MV-4-11 (cell line): ENCODE measurements around the gene HSPE1.
"Not testable (repeated sequence)": the region's sequence is repeated elsewhere in the genome, so short reads cannot be mapped to it uniquely, and the experiment has no call there.

Experiments
- DNase-seq: peaks from one replicate; lab custom pipeline; 2025; lab: John Stamatoyannopoulos, UW

HSPE1 gene

DNA sequence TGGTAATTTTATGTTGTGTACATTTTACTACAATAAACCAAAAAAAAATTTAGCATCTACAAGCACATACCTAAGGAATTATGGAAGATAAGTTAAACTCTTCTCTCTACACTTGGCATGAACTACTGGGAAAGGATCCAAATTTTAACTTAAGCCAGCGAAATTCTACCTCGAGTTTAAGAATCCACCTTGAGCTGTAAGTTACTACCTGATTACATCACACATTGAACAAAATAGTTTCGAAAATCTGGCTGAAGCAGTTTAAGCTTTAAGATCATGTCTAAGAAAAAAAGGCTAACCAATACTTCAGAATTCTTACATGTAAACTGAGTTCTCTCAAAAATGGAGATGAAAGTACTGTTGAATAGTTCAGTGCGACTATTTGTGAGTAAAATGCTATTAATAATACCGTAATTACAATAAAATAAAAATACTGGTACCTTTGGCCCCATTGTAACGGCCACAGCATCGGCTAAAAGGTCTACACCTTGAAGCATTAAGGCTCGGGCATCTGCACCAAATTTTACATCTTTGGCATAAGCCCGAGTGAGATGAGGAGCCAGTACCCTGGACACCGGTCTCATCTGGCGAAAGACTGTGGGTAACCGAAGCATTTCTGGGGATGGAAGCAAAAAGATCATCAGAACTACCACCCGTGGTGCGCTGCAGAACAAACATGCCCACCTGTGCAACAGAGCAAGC lies 1.8 kb upstream of the HSPE1 start:
- no peak for DNase-seq

DNA sequence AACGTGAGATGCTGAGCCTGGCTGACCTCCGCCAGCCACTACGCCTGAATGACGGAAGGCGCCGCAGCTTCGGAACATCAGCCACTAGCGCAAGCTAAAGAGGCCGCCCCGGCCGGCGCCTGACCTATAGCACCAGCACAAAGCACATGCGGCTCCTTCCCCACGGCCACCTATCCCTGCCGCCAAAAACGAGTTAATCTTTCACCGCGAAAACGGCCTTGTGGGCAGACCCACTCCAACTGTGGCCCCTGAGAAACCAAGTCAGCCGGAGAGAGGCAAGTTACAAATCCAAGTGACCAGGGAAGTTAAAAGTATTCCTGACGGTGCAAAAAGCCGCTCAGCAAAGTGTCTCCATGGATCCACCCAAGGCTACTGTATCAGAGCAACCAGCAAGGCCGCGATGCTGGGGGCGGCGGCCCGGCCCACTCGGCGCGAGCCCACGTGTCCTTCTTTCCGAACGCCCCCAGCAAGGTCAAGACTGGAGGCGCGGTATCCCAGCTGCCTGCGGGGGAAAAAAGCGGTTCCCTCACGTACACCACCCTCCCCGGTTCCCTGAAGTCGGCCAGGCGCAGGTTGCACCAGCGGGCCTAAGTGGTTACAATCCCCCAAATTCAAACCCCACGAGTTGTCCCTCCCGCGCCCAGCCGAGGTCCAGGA lies 1.1 kb upstream of the HSPE1 start:
- DNase-seq: peak; percentile 26

DNA sequence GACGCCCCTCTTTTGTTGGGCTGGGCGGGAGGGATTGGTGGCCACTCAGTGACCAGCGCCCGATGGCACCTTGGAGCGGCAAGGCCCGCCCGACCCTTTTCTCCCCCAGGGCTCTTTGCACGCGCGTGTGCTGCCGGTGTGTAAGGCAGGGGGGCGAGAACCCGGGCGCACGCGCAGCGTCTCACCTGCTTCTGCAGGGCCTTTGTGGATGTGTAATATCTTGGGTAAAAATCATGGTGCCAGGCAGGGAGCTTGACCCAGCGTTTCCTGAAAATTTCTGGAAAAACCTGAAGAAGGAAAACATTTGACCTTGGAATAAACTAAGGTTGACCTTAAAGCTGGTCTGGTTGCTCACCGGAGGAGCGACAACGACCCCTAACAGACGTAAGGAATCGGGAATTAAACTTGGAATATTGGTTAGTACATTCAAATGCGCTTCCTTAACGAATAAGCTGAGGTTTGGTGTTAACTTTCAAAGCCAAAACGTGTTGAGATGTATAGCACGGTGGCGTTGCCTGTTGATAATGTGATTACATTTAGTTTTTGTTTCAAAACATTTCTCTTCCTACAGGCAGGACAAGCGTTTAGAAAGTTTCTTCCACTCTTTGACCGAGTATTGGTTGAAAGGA lies 438 bp downstream of the HSPE1 start:
- DNase-seq: no peak

DNA sequence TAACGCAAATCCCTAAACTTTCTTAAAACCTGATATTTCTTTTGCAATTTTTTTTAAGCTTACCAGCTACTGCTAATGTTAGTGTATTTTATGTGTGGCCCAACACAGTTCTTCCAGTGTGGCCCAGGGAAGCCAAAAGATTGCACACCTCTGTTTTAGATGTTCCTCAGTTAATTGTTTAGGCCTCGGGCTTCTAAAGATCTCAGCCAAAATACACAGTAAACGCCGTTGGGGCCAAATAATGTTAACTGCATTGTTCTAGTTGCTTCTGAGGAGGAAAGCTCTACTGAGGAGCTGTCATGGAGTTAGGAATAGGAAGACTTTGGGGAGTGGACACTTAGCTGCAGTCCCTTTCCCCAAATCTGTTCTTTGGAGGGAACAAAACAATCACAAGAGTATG lies 2.0 kb downstream of the HSPE1 start:
- no peak for DNase-seq

DNA sequence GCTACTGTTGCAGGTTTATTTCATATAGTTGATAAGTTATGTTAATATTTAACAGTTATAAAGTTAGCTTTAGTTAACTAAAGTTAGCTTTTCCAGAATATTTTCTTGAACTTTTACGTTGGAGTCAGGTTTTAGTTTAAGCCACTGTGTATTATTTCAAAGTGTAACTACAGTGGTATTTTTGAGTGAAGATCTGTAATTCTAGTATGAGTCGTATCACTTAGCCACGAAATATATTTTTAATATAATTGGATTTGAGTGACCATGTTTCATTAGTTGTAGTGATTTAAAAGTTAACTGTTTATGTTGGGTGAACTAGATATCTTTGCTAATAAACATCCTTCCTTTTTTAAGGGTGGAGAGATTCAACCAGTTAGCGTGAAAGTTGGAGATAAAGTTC lies 2.5 kb downstream of the HSPE1 start:
- no peak for DNase-seq

DNA sequence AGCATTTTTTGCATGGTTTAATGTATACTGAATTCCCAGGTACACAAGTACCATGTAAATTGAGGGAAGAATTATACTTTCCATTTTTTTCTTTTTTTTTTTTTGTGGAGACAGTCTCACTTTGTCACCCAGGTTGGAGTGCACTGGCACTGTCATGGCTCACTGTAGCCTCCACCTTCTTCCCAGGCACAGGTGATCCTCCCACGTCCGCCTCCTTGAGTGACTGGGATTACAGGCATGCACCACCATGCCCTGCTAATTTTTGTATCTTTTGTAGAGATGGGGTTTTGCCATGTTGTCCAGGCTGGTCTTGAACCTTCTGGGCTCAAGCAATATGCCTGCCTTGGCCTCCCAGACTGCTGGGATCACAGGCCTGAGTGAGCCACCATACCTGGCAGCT lies 3.8 kb downstream of the HSPE1 start:
- DNase-seq: no peak

DNA sequence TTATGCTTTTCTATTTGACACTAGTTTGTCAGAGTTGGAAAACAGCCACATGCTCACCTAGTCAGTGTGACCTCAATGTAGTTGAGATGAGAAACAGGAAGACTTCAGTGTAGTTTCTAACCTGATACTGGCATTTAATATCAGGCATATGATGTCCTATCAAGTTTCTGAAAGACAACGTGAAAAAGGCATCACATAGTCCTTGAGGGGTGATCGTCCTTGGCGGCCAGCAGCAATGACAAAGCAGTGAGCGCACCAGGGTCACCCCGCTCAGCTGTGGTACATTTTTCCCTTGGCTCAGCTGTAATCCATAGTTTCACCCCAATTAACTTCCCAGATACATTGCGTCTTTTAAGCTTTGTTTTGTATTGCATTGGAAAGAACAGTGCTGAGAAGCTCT lies 4.3 kb downstream of the HSPE1 start:
- DNase-seq: no peak

DNA sequence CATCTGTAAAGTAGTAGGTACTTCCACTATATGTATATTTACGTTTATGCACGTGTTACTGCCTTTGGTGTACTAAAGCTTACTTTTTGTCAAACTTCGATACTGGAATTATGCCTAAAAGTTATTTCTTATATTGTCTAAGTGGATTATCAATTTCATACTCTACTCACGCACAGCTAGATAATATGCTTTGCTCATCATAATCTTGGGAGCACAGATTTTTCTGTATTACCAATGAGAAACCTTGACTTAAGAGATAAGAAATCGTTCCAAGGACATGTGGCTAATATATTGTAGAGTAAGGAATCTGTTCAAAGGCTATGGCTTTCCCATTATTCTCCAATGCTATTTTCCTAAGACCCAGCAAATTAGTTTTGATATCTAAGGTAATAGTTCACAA lies 6.5 kb downstream of the HSPE1 start:
- DNase-seq: no peak

DNA sequence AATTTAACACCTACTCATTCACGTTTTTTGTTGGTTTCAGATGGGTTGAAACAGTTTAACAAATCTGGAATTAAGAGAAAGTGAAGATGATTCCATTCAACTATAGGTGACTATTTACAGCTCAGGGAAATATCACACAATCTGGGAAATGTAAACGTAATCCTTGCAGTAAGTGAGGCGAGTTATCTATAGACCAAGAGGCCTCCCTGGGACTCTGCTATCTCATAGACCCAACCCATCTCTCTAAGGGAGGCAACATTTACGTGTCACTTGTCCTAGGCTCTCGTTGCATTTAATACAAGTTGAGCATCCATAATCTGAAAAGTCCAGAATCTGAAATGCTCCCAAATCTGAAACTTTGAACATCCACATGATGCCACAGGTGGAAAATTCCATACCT lies 13.7 kb downstream of the HSPE1 start:
- DNase-seq: no peak

DNA sequence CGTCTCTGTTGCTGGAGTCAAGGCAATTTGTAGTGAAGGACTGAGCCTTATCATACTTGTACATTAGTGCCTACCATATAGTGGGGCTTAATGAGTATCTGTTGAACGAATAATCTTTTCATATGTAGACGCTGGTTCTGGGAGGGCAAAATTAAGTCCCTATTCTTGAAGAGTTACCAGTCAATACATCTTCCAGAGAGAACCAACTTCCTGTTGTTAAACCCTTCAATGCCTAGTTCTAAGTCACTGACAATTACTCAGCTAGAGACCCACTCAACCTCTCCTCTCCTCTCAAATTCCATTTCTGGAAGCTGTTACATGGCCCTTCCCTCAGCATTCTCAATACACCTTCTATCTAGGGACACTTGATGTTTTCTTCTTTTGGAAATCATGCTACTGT lies 14.6 kb downstream of the HSPE1 start:
- peak; percentile 25 for DNase-seq

DNA sequence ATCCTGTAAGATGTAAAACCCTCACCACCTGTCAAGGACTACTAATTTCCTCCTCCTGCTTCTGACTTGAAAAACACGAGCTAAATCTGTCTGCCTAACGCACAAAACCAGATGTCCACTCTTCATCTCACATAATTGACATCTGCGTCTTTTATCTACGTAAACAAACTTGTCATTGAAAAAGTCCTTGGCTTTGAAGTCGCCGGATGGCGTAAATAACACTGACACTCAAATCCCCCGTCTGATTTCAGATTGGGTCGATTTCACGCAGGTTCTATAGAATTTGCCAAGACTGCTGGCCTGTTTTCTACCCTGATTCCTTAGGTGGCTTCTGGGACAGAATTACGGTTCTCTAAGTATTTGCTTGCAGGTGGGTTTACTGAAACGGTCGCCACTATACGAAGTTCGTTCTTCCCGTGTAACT lies 15.1 kb downstream of the HSPE1 start:
- no peak for DNase-seq

DNA sequence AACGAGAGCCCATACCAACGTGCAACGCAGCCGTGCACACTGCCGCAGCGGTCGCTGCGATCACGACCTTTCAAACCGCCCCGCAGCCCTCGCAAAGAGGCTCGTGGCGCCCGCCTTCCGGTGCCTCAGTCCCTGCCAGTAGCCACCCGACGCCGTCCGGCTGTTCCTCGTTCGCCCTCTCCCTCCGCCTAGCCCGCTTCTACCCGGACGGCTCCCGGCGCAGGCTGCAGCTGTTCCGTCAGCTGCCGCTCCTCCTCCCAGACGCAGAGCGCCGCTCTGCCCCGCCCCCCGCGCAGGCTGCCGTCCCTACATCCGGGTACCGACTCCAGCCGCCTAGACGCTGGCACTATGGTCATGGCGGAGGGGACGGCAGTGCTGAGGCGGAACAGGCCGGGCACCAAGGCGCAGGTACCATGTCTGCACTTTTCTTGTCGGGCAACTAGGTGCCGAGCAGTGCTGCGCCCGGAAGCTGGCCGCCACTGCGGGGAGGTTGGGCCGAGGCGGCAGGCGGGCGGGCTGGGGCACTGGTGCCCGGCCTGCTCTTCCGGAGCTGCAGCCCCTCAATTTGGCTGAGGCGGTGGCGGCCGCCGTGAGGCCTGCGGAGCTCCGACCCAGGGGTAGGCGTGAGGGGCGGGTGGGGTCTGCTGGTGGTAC lies 15.7 kb downstream of the HSPE1 start, which contains the start of gene MOB4:
Gene MOB4, plus strand, starts transcription at position 328 of the 654 bp plus-strand sequence. Its CDS starts 21 bp downstream, at position 349.
- DNase-seq: peak; percentile 93

DNA sequence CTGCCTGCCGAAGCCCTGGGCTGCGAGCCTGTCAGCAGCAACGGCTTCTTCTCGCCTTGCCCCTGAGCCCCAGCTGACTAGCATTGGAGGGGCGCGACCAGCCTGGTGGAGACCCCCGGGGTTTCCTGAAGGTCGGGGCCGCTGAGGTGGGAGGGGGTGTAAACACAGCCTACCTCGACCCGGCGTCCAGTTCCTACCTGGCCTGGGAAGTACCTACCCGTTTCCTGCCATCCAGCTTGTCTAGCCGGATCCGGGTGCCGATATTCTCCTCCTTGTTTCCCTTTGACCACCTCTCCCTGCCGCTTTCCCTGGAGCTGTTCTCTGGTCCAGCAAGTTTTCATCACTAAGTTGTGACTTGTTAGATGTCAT lies 16.2 kb downstream of the HSPE1 start:
- DNase-seq: no peak

DNA sequence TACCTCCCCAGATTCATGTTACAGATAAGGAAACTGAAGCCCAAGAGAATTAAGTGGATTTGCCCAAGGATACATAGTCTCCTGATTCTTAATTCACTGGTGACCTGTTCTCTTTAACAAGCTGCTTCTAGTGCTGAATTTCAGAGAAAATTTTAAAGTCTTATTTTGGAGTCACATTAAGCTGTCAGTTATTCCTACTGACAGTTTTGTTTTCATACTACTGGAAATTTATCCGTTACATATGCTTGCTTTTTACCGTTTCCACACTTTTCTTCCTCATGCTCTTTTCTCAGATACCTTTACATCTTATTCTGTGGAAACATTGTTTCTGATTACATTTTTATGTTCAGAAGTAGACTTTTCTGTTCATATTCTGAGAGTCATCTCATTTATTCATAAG lies 17.0 kb downstream of the HSPE1 start:
- DNase-seq: no peak

DNA sequence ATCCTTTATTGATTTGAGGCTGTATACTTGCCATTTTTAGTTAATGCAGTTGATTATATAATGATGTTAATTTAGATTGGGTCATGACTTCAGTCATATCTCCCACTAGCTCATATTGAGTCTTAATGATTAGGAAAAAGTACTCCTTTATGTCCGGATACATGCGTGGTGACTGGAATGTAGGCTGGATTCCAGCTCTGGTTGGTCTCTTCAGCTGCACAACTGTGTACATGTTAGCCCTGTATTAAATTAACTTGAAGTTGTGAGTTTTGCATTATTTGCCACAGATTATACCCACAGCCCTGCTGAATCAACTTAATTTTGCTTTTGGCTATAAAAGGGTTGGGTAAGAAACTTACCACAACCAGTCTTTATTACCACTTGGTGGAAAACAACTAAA lies 38.2 kb downstream of the HSPE1 start:
- DNase-seq: no peak

DNA sequence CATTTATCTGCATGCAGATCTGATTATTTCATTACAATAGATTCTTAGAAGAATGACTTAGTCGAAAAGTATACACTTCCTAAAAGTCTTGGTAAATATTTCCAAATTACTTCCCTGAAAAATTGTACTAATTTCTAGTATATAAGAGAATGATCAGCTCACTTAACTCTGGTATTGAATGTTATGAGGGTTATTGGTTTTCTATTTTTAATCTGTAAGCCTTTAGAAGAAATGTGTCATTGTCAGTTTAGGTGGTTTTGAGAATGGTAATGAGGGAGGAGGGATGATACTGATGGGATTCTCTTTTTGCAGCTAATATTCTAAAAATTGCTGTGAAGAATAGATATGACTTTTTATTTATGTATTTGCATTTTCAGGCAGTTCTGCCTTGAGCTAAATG lies 39.6 kb downstream of the HSPE1 start:
- DNase-seq: no peak

DNA sequence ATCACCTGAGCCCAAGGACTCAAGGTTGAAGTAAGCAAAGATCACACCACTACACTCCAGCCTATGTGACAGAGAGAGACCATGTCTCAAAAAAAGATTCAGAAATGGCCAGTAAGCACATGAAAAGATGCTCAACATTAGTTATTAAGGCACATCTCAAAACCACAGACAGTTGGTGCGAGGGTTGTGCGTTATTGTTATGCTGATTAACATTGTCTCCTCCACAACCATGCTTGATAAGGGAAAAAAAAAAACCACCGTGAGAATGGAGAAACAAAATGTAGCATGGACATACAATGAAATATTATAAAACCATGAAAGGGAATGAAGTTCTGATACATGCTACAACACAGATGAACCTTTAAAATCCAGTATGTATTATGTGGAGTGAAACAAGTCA lies 43.0 kb downstream of the HSPE1 start:
- DNase-seq: no peak

DNA sequence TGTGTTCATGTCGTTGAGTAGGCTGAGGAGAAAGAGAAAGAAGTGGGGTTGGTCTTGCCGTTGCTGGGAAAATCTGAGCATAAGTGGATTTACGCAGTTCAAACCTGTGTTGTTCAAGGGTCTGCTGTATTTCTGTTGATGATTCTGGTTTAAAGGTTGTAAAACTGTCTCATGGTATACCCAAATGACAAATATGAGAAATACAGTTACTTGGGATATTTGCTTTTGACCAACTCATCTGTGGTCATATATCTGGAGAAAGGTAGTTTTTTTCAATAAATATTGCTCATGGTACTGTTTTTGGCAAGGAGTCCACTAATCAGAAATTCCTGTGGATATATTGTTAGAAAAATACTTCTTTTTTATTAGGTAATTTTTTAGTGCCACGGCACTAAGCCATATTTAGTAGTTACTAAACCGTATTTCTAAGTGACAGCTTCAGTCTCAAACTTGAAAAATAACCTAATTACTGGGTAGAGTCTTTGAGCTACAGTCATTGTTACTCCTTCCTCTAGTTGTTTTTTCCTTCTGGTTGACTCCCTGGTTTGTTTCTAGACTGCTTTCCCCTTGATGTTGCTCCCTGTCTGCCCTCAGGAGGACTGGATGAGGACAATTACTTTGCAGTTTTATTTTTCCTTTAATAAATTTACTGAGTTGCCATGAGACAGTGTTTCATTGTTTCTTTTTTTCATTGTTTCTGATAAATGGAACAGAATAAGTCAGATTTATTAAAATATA lies 47.2 kb downstream of the HSPE1 start:
- DNase-seq: no peak

DNA sequence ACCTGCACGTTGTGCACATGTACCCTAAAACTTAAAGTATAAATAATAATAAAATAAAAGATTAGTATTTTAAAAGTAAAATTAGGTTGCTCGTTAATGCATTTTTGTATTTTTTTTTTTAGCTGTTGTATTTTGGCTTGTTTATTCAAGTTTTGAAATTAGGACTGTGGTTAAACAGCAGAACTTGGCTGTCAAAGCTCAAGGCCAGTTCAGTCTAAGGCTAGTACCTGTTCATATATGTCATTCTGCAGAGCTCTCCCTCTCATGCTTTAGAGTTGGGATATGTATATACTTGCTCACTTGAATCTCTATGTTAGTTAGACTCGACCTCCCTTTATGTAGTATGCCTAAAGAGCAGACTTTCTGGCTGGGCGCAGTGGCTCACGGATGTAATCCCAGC lies 48.4 kb downstream of the HSPE1 start:
- no peak for DNase-seq

DNA sequence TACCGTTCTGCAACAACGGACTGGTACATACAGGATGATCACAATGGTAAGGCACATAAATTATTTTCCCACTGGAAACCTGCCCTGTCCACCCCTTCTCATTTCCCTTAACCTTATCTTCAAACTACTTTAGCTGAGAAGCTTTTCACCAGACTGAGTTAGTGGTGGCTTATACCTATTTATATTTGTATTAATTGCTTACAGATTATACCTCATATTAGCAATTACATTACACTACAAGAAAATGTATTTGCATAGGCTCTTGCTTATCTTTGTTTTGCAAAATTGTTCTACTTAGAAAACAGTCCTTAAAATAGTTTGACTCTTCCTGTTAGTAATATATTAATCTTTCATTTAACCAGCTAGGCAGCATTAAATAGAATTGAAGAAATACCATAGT lies 51.1 kb downstream of the HSPE1 start:
- not testable (repeated sequence) for DNase-seq
